C4-2B (cell line): Measurements from ENCODE around the gene UPP1.

ENCODE experiments used
- ZFX ChIP-seq: fragments of 450-650 bp; IDR thresholded peaks from 2 replicates; pipeline ENCODE4 v1.6.1; 2017
- TF ChIP-seq, protein P1 (sequence below): fragments of 450-650 bp; conservative IDR thresholded peaks from 2 replicates; pipeline ENCODE4 v1.5.1; 2017; ENCODE audit warnings: mild to moderate bottlenecking

DNA sequence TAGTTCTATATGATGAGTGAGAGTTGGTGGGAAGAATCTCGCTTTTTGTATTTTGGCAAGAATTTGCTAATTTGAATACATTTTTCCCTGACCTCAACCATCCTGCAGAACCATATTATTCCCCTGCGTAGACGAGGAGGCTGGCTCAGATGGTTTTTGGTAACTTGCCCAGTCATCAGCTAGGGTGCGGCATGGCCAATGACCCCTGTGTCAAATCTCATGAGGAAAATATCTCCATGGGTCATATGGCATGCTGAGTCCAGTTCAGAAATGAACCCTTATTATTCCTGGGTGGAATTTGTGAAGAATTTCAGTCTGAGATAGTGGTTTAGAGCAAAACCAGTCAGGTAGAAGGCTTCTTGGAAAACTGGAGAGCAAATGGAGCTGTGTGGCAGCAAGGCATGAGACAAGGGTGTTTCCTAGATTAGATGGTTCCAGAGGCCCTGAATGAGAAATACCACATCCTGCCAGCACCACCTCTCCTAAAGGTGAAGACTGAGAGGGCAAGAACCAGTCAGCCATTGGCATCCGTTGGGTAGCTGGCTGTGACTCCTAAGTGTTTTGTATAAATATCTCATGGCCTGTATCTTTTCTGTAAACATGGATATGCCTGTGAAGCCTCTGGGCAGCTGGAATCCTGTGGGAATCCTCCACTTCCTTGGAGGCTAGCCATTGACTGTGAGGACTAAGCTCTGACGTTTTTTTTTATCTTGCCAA is 5.8 kb upstream of the UPP1 start:
- TF ChIP-seq, protein P1, sequence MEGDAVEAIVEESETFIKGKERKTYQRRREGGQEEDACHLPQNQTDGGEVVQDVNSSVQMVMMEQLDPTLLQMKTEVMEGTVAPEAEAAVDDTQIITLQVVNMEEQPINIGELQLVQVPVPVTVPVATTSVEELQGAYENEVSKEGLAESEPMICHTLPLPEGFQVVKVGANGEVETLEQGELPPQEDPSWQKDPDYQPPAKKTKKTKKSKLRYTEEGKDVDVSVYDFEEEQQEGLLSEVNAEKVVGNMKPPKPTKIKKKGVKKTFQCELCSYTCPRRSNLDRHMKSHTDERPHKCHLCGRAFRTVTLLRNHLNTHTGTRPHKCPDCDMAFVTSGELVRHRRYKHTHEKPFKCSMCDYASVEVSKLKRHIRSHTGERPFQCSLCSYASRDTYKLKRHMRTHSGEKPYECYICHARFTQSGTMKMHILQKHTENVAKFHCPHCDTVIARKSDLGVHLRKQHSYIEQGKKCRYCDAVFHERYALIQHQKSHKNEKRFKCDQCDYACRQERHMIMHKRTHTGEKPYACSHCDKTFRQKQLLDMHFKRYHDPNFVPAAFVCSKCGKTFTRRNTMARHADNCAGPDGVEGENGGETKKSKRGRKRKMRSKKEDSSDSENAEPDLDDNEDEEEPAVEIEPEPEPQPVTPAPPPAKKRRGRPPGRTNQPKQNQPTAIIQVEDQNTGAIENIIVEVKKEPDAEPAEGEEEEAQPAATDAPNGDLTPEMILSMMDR, result no peak
- no peak for TF ChIP-seq ZFX
